Spleen (tissue), 7 donors: ENCODE measurements around the gene HSD17B4.

Experiments
- POLR2A ChIP-seq, 3 donors: fragments of 450-650 bp; IDR thresholded peaks; one replicate each; pipeline ENCODE4 v1.5.1; 2017; ENCODE audit warnings: antibody characterized with exemption in 3 of 3, mild to moderate bottlenecking in 1 of 3
- POLR2AphosphoS5 ChIP-seq, 3 donors: sonication (generic); formaldehyde crosslinking; IDR thresholded peaks; one replicate each; pipeline ENCODE4 v1.5.1; 2017; ENCODE audit warnings: antibody characterized with exemption in 3 of 3
- TF ChIP-seq, protein P1 (sequence below), 11 experiments: fragments of 200-600 bp in 7 of 11; fragments of 450-650 bp in 4 of 11; sonication (generic) in 4 of 11; IDR thresholded peaks in 8 of 11; conservative IDR thresholded peaks in 3 of 11; 1 replicate in 7 of 11; 2 replicates in 4 of 11; pipeline versions ENCODE4 v1.4.0 to v1.8.0; 2016 to 2021; ENCODE audit warnings: antibody characterized with exemption in 11 of 11, inconsistent platforms in 4 of 11, mild to moderate bottlenecking in 1 of 11
- donor health status: DM: no; HTN: no; CAD: no; lungs with moderate emphysema.
- donor health status: DM: no; HTN: no; CAD: no.
- donor health status: DM: no; HTN: no; CAD: no.

DNA sequence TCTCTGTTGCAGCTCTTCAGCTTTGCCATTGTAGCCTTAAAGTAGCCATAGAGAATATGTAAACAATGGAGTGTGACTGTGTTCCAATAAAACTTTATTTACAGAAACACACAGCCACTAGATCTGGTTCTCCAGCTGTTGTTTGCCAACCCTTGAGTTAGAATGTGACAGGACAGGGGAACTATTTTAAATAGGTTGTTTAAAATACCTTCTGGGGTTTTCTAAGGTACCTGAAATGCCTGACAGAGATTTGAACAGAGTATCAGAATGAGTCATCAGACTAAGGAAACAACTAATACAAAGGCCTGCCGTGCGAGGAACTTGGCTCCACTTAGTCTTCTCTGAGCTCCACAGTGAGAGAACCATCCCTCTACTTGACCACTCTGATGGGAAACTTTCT lies 85.4 kb downstream of the HSD17B4 start:
- TF ChIP-seq, protein P1, sequence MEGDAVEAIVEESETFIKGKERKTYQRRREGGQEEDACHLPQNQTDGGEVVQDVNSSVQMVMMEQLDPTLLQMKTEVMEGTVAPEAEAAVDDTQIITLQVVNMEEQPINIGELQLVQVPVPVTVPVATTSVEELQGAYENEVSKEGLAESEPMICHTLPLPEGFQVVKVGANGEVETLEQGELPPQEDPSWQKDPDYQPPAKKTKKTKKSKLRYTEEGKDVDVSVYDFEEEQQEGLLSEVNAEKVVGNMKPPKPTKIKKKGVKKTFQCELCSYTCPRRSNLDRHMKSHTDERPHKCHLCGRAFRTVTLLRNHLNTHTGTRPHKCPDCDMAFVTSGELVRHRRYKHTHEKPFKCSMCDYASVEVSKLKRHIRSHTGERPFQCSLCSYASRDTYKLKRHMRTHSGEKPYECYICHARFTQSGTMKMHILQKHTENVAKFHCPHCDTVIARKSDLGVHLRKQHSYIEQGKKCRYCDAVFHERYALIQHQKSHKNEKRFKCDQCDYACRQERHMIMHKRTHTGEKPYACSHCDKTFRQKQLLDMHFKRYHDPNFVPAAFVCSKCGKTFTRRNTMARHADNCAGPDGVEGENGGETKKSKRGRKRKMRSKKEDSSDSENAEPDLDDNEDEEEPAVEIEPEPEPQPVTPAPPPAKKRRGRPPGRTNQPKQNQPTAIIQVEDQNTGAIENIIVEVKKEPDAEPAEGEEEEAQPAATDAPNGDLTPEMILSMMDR (IDR thresholded peaks at IDR 0.05 in 8 of 11, conservative IDR thresholded peaks at IDR 0.05 in 3 of 11), result no peak
- TF ChIP-seq POLR2A (IDR thresholded peaks at IDR 0.05) (no peak), POLR2AphosphoS5 (IDR thresholded peaks at IDR 0.05) (no peak)
